ENCODE data around the gene GAS2L1.

Gene GAS2L1

GRCh38 chr22:29310065-29310862 is 3.8 kb downstream of the GAS2L1 start:
- DNase-seq: no peak

GRCh38 chr22:29310863-29311339 is 4.5 kb downstream of the GAS2L1 start:
- DNase-seq: peak; percentile 63

GRCh38 chr22:29311464-29312217 is 5.2 kb downstream of the GAS2L1 start:
- DNase-seq: no peak

GRCh38 chr22:29312218-29313125 is 6.0 kb downstream of the GAS2L1 start:
- DNase-seq: no peak

GRCh38 chr22:29313126-29313575 is 6.7 kb downstream of the GAS2L1 start:
- peak; percentile 40 for DNase-seq

GRCh38 chr22:29313576-29314466 is 7.4 kb downstream of the GAS2L1 start:
- DNase-seq: no peak

GRCh38 chr22:29314537-29315285 is 8.3 kb downstream of the GAS2L1 start:
- no peak for DNase-seq

- DNase-seq: no peak
Measured at GRCh38 chr22:29315286-29316140, 9.1 kb downstream of the GAS2L1 start, which contains the start of gene RASL10A. Gene RASL10A, minus strand, starts transcription at chr22:29315697. Its CDS starts 451 bp downstream, at chr22:29315246.

GRCh38 chr22:29316141-29316828 is 9.8 kb downstream of the GAS2L1 start:
- DNase-seq: no peak

GRCh38 chr22:29317827-29318454 is 11.5 kb downstream of the GAS2L1 start:
- no peak for DNase-seq

- DNase-seq: no peak
Measured at GRCh38 chr22:29319072-29319471, 12.6 kb downstream of the GAS2L1 start.

- DNase-seq: no peak
Measured at GRCh38 chr22:29320546-29320945, 14.1 kb downstream of the GAS2L1 start.

- no peak for DNase-seq
Measured at GRCh38 chr22:29323641-29324040, 17.2 kb downstream of the GAS2L1 start.

- DNase-seq: no peak
Measured at GRCh38 chr22:29325356-29325755, 18.9 kb downstream of the GAS2L1 start.

- no peak for DNase-seq
Measured at GRCh38 chr22:29325785-29326315, 19.4 kb downstream of the GAS2L1 start.

GRCh38 chr22:29326481-29326880 is 20.0 kb downstream of the GAS2L1 start:
- DNase-seq: no peak

- no peak for DNase-seq
Measured at GRCh38 chr22:29327089-29327764, 20.8 kb downstream of the GAS2L1 start.

GRCh38 chr22:29328055-29328454 is 21.6 kb downstream of the GAS2L1 start:
- no peak for DNase-seq

Data from stimulated activated CD4-positive, alpha-beta T cell treated with anti-CD3 and anti-CD28 coated beads, Interleukin-1b, Interleukin-23, amount 100 ng/mL, for 48 hours (primary cell).